Ovary (tissue), 3 donors: Measurements from ENCODE around the gene TBX18.

Experiments used
- POLR2A ChIP-seq: fragments of 450-650 bp; IDR thresholded peaks from one replicate; pipeline ENCODE4 v1.6.1; 2017; ENCODE audit warnings: antibody characterized with exemption, mild to moderate bottlenecking, moderate library complexity
- TF ChIP-seq, protein P1 (sequence below), 3 donors: fragments of 450-650 bp in 2 of 3; fragments of 200-600 bp in 1 of 3; IDR thresholded peaks; one replicate each; pipeline versions ENCODE4 v1.5.1 to v1.8.0; 2016 to 2022; ENCODE audit warnings: antibody characterized with exemption in 3 of 3, mild to moderate bottlenecking in 1 of 3
- donor health status: DM: no; HTN: no; CAD: no.

DNA sequence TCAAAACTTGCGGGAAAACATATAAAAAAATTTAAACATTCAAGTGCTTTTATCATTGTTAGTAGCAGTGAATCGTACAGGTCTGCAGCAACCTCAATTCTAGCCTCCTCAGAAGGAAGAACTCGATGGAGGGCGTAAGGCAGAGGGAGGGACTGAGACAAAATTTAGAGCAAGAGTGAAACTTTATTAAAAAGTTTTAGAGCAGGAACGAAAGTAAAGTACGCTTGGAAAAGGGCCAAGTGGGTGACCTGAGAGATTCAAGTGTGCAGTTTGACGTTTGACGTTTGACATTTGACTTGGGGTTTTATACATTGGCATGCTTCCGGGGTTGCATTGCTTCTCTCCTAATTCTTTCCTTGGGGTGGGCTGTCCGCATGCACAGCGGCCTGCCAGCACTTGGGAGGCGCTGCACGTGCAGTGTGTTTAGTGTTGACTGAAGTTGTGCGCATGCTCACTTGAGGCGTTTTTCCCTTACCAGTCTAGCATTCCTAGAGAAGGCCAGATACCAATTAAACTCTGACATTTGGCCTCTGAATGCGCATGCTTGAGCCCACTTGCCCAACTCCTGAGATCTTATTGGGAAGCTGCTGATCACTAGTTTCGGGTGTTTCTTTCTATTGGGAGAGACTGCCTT is 82.6 kb downstream of the TBX18 start:
- TF ChIP-seq, protein P1, sequence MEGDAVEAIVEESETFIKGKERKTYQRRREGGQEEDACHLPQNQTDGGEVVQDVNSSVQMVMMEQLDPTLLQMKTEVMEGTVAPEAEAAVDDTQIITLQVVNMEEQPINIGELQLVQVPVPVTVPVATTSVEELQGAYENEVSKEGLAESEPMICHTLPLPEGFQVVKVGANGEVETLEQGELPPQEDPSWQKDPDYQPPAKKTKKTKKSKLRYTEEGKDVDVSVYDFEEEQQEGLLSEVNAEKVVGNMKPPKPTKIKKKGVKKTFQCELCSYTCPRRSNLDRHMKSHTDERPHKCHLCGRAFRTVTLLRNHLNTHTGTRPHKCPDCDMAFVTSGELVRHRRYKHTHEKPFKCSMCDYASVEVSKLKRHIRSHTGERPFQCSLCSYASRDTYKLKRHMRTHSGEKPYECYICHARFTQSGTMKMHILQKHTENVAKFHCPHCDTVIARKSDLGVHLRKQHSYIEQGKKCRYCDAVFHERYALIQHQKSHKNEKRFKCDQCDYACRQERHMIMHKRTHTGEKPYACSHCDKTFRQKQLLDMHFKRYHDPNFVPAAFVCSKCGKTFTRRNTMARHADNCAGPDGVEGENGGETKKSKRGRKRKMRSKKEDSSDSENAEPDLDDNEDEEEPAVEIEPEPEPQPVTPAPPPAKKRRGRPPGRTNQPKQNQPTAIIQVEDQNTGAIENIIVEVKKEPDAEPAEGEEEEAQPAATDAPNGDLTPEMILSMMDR (IDR thresholded peaks at IDR 0.05) = no peak
- no peak for TF ChIP-seq POLR2A
